GM18909 (cell line): ENCODE data around the gene STRADA.

Experiments used
- ATAC-seq: cut with Tn5 transposase; IDR thresholded peaks from one replicate; pipeline ENCODE4 v1.9.1; 2021; ENCODE audit warnings: mild to moderate bottlenecking; ENCODE audit not compliant: unreplicated experiment, poor library complexity

Gene STRADA

DNA sequence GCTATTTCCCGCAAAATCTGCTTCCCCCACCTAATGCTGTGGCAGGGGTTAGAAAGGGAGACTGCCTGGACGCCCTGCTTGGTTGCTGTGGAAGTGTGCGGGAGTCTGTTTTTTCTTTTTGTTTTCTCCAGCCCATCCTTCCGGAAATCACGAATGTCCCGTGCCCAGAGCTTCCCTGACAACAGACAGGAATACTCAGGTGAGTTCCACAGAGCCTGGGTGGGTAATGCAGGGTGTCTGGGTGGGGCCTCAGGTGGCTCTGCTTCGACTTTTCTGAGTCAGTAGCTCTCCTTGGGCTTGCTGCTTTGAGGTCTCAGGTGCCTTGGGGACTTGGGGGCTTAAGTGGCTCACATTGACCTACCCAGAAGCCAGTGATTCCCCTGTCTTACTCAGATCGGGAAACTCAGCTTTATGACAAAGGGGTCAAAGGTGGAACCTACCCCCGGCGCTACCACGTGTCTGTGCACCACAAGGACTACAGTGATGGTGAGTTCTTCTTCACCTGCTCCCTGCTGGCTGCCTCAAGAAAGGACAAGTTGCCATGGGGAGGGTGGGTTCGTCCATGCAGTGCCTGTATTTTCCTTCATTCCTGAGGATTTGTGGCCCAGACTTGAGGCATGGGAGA lies 53.1 kb downstream of the STRADA start:
- ATAC-seq = no peak

DNA sequence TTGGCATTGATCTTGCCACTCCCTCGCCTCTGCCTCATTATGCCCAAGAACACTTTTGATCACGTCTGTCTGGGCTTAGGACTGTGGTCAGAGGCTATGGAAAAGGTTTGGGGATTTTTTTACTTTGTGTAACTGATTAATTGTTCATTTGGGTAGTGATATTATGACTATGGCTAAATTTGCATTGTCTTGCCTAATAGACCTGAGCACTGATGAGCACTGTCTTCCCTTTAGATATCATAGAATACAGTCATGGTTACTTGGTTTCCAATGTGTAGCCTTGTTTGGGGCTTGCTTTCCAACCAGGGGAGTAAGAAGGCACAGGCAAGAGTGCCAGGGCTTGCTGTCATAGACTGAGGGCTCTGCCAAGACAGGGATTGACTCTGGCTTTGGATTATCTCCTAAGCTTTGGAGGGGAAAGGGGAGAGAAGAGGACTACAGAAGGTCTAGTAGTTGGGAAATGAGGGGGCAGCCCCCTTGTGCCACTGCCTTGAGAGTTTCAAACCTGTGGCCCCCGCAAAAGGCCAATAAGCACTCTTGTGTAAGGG lies 55.4 kb downstream of the STRADA start:
- ATAC-seq = no peak

DNA sequence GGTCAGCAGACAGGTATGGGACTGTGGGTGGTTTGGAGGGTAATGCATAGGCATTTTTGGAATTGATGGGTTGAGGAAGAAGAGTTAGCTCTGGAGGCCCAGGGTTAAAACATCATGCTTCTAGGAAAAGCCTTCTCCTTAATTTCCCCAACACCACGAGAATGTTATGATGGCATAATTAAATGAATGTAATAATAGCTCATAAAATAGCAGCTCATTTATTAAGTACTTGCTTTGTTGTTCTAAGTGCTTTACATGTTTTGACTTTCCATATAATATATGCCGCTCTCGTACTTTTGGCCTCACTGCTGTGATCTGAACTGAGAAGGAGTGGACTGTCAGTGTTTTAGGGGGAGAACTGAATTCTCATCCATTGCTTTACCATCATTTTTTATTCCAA lies 56.0 kb downstream of the STRADA start:
- ATAC-seq = no peak

DNA sequence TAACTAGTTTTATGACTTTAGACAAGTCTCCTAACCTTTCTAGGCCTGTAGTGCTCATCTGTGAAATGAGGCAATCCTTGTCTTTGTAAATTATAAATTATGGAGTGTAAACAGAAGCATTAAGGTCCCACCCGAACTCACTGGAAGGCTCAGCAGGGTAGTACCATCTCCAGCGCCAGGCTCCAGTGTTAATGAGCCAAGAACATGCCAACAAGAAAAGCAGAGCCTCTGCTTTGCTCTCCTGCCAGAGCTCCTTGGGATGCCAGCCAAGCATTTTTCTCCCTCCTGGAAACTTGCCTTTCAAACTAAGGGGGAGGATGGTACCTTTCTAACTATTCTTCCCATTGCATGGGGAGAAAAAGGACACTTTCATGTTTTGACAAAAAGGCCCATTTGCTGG lies 56.6 kb downstream of the STRADA start:
- ATAC-seq = no peak

DNA sequence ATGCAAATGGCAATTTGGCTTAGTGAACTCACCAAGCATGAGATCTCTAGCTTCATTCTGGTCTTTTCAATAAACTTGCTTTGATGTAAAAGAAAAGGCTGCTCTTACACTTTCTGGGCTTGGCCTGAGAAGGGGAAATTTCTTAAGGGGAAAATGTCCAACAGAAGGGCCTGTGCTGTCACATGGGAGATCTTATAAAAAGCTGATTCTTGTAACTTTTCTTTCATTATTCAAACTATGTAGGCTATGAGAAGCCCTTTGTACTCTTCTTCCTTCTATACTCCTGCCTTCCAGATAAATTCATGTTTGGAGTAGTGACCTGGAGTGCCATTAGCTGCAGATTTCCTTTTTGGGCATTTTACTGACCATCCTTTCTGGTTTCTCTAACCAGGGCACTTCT lies 58.6 kb downstream of the STRADA start:
- ATAC-seq = no peak

DNA sequence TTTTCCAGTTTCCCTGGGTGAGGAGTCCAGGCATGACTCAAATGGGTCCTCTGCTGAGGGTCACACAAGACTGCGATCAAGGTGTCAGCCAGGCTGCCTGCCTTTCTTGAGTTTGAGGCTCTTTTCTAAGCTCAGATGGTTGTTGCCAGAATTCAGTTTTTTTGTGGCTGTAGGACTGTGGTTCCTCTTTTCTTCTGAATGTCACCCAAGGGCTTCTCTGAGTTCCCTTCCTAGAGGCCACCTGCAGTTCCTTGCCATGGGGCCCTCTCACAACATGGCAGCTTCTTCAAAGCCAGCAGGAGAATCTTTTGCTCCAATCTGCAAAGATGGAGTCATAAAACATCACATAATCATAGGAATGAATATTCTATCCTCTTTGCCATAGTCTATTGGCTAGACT lies 59.2 kb downstream of the STRADA start:
- ATAC-seq = no peak

DNA sequence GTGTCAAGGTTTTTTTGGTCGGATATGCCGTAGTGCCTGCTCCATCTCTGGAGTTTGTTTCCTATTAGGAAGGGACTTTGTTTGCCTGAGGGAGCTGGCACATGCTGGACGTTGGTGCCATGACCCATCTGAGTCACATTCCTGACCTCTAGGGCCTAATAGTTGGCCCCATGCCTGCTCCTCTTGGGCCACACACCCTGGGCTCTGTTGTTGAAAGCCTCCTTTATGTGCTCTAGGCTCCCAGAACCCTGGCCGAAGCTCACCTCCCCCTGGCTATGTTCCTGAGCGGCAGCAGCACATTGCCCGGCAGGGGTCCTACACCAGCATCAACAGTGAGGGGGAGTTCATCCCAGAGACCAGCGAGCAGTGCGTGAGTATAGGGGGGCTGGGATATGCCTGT lies 60.1 kb downstream of the STRADA start:
- no peak for ATAC-seq

DNA sequence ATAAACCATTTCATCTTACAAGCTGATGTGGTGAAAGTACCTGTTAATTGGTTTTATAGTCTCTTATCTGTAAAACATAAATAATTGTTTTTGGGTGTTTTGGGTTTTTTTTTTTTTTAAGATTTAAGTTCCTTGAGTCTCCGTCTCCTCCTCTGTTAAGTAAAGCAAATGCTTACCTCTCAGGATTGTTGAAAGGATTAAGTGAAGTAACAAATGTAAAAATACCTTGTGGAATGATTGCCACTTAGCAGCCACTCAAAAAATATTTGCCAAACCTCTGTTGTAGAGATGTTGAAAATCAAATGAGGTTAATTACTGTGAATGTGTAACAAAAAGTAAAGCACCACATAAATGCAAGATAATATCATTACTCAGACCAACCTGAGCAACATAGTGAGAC lies 60.9 kb downstream of the STRADA start:
- ATAC-seq = no peak

DNA sequence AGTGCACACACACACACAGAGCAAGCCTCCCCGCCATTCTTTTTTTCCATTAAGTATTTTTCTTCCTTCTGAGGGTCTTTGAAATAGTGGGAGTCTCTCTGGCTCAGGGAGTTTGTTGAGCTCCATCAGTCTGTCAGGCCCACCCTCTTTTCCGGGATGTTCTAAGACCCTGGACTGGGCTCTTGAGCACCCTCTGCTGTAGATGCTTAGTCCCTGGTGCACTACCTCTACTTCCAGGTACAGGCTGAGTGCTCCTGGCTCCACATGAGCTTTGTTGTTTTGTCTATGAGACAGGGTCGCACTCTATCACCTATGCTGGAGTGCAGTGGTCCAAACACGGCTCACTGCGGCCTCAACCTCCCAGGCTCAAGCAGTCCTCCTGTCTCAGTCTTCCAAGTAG lies 62.4 kb downstream of the STRADA start:
- ATAC-seq = no peak

DNA sequence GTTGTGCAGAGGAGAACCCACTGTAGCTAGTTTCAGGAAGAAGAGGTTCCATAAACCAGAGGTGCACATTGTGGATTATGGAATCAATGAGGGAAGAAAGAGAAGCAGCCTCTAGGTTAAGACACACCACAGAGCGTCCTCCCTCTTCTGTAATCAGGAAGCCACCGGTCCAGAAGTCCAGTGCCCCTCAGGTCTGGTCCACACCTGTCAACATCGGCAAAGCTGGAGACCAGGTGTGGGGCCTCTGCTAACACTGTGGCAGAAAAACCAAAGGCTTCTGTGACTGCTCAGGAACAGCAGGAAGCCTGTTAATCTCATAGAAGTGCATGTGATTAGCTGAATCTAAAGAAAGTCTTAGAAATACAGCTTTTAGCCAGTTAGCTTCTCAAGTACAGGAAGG lies 65.0 kb downstream of the STRADA start:
- no peak for ATAC-seq

DNA sequence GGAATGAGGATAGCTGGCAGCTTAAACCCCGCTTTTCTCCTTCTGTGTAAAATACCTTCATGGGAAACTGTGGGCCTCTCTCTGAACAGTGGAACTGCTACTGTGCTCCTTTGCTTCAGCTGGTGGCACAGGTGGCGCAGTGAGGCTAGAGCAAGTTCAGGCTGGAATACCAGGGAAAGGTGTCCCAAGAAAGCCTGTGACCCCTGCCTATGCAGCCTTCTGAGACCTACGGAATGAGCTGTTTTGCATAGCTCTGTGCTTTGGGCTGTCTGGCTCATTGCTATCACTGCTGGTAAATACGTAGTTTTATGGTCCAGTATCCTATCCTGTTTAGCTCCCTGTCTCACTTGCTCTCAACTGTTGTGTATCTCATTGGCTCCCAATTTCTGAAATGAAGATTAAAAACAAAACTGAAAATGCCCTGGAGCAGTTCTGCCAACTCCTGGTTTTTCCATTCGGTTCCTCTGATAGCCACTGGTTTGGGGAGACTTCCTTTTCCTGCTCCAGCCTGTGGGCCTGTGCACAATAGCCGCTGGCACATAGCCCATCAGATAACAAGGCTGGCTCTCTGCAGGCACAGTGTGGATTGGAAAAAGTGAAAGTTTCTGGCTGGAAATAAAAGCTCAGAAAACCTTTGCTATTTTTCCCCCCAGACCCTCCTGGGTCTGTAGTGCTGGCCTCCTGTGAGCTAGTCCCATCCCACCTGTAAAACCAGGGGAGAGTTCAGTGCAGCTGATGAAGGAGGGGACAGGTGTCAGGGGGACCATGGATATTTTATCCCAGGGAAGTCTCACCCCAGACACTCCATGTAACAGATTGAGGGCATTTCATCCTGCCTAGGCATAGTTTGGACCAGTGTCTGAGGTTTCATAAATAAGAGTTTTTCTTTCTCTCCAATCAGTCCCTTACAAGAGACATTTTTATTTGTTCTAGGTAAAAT lies 65.7 kb downstream of the STRADA start:
- no peak for ATAC-seq

DNA sequence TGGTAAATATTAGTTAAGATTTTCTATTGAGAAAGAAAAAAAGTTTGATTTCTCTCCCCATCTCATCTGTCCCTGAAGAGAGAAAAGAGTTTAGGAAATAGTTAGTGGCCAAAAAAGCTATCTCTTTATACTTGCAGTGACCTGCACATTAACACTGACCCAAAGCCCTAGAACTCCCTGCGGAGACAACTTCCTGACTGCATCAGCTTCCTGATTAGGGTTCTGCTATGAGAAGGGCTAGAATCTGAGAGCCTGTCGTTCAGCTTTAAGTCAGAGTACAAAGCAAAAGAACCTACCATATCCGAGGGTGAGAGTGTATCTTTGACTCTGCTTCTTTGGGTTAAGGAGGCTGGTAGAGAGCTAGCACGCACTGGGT lies 66.4 kb downstream of the STRADA start:
- ATAC-seq = no peak

DNA sequence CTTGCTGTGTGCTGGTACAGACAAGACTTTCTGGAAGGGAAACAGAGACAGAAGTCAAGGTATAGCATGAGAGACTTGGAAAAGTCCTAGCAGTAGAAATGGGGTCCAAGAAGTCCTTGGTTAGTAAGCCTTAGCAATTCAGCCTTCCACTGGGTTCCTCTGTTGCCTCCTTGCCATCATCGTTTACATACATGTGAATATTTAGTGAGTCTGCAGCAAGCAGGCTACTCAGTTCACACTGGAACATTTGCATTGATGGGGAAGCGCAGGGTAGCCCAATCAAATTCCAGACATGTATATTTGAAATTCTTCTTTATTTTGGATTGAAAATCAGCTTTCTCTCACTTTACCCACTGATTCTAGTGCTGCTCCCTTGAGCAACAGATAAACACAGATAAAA lies 68.7 kb downstream of the STRADA start:
- no peak for ATAC-seq

DNA sequence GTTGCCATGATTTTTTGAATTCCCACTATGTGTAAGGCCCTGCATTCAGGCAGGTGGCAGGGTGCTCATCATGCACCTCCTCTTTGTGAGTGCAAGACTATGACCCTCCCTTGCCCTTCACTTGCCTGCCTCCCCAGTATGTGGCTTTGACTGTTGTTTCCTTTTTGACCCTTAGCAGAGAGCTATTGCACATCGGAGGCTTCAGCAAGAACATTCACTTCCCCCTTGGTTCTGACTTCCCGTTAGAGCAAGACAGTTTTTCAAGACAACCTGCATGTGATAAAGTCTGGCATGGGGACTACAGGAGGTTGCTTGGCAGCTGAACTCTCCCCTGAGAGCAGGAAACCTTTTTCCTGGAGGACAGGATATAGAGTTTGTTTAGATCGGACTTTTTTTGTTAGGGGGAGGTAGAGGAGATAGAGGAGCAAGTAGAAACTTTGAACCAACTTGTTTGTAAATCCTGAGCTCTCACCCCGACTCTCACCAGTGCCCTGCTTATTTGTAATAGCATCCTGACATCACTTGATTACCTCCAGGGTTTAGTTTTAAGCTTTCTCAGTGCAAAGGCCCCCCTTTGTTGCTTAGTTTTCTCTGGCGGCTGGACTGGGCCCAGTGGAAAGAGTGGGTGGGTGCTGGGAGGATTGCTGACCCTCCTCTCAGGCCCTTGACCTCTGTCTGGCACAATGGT lies 75.9 kb downstream of the STRADA start:
- ATAC-seq = peak; percentile 64

DNA sequence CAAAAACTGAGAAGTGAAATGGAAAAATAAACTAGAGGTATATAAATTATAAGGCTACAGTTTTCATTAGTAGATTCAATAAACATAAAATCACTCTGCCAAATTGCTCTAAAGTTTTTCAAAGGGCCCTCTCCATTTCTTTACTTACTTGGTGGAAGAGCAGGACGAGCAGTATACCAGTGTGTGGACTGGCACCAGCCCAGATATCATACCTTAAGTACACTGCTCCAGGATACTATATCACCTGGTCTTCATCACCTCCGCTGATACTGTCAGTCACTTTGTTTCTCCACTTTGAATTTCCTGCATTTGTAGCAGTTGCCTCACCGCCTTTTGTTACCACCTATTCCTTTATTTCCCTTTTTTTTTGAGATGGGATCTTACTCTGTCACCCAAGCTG lies 81.7 kb downstream of the STRADA start:
- no peak for ATAC-seq

DNA sequence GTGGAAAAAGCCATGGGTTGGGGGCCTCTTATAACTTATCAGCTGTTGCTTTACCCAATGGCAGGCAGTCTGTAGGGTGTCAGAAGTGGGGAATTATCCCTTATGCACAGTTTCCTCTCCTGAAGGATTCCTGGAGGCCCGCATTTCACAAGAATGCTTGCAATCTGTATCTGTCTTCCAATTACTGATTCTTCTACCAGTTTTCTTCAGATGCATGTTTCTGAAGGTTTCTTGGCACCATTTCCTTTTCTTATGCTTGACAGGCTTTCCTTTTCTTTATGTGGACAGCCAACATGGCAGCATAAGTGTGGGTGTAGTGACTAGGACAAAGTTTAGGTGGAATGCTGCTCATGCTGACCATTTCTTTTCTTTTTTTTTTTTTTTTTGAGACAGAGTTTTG lies 83.2 kb downstream of the STRADA start:
- no peak for ATAC-seq

DNA sequence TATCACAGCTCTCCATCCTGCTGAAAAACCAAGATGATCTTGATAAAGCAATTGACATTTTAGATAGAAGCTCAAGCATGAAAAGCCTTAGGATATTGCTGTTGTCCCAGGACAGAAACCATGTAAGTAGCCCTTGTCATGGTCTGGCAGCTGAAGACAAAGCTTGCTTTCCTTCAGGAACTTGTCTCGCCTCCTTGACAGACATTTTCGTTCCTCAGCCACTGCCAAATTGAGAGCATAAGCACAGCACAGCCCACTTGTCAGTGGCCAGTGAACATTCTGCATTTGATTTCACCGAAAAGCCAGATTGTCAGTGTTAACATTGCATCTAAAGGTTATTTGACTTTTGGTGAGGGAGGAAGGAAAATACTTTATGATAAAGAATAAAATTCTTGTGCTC lies 83.8 kb downstream of the STRADA start:
- no peak for ATAC-seq

DNA sequence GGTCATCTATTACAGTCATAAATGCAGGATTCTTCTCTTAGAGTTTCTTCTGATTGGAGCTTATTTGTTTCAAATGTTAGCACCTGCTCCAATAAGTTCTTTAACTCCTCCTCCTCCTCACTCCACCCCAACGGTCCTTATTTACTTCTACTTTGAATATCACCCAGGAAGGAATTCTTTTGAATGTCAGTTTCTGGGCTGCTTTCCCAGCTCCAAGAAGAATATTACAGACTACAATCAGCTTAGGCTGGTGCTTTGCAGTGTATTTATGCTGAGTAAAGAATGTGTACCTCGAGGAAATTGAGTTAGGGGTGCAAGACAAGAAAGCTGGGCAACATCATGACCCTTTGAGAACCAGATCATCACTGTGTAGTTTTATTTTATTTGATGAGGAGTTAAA lies 88.5 kb downstream of the STRADA start:
- no peak for ATAC-seq
